Ascending aorta (tissue), 2 donors: ENCODE measurements around the gene BNIP3. TPM values are rescaled to one million over a fixed set of nuclear protein-coding genes. Genes with fewer than 3 reads are reported as not detected.

ENCODE experiments used
- DNase-seq, 2 donors: peaks; one replicate each; pipeline ENCODE4 v3.0.0-alpha.2; 2019; ENCODE audit warnings: low spot score in 2 of 2
- H3K27ac ChIP-seq, 2 donors: fragments of 200-600 bp; sonication (generic); one replicate each; pipeline ENCODE4 v1.5.1; 2016 to 2017; ENCODE audit warnings: mild to moderate bottlenecking in 1 of 2
- H3K27me3 ChIP-seq: fragments of 200-600 bp; sonication (generic); one replicate; pipeline ENCODE4 v1.5.1; 2017
- H3K36me3 ChIP-seq, 2 donors: fragments of 200-600 bp; sonication (generic); one replicate each; pipeline ENCODE4 v1.5.1; 2016
- H3K4me1 ChIP-seq, 2 donors: fragments of 200-600 bp; sonication (generic); one replicate each; pipeline ENCODE4 v1.5.1; 2016 to 2017; ENCODE audit warnings: mild to moderate bottlenecking in 1 of 2
- H3K4me3 ChIP-seq, 2 donors: fragments of 200-600 bp; sonication (generic); one replicate each; pipeline ENCODE4 v1.5.1; 2016 to 2017; ENCODE audit warnings: mild to moderate bottlenecking in 1 of 2
- H3K9me3 ChIP-seq, 2 donors: fragments of 200-600 bp; sonication (generic); one replicate each; pipeline ENCODE4 v1.5.1; 2016
- intact Hi-C: fragments of 100-400 bp; cut with DNase I; formaldehyde crosslinking; loops from one replicate; pipeline ENCODE4 v1.15.1; 2023
- total RNA-seq: library from RNA; depleted of rRNA; stranded (reverse); fragments of >200 nt; gene quantifications from one replicate; pipeline ENCODE4 v1.1.0, GENCODE V29; 2016
- TF ChIP-seq, protein P1 (sequence below), 3 experiments: fragments of 200-600 bp in 2 of 3; fragments of 450-650 bp in 1 of 3; sonication (generic) in 2 of 3; IDR thresholded peaks; one replicate each; pipeline ENCODE4 v1.5.1; 2016 to 2019; ENCODE audit warnings: antibody characterized with exemption in 3 of 3, mild to moderate bottlenecking in 1 of 3, moderate library complexity in 1 of 3

The BNIP3 gene
- total RNA-seq, 1 donor from 2014 or later: 18.3 TPM

GRCh38 chr10:132006966-132007365, 25.2 kb upstream of the BNIP3 start:
- Histone ChIP-seq H3K27ac (no peak overlapping the region), H3K4me1 (no peaks in the 10 kb centered on the region), H3K27me3 (no peaks in the 10 kb centered on the region), H3K4me3 (no peak overlapping the region), H3K9me3 (no peaks in the 10 kb centered on the region), H3K36me3 (no peaks in the 10 kb centered on the region)
- intact Hi-C loops: no loop called here
- DNase-seq: no peak
- TF ChIP-seq, protein P1, sequence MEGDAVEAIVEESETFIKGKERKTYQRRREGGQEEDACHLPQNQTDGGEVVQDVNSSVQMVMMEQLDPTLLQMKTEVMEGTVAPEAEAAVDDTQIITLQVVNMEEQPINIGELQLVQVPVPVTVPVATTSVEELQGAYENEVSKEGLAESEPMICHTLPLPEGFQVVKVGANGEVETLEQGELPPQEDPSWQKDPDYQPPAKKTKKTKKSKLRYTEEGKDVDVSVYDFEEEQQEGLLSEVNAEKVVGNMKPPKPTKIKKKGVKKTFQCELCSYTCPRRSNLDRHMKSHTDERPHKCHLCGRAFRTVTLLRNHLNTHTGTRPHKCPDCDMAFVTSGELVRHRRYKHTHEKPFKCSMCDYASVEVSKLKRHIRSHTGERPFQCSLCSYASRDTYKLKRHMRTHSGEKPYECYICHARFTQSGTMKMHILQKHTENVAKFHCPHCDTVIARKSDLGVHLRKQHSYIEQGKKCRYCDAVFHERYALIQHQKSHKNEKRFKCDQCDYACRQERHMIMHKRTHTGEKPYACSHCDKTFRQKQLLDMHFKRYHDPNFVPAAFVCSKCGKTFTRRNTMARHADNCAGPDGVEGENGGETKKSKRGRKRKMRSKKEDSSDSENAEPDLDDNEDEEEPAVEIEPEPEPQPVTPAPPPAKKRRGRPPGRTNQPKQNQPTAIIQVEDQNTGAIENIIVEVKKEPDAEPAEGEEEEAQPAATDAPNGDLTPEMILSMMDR (IDR thresholded peaks at IDR 0.05): no peak

DNA sequence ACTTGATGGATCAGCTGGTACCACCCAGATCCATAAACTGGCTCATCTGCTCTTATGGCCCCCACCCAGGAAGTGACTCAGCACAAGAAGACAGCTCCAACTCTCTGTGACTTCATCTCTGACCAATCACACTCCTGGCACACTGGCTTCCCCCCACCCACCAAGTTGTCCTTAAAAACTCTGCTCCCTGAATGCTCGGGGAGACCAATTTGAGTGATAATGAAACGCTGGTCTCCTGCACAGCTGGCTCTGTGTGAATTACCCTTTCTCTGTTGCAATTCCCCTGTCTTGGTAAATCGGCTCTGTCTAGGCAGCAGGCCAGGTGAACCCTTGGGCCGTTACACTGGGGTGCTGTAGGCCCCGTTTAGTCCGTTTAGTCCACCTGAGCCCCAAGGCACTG, 23.4 kb upstream of the BNIP3 start:
- Histone ChIP-seq H3K4me1 (no peaks in the 10 kb centered on the region), H3K27ac (no peak overlapping the region), H3K36me3 (no peaks in the 10 kb centered on the region), H3K4me3 (no peak overlapping the region), H3K27me3 (no peaks in the 10 kb centered on the region), H3K9me3 (no peaks in the 10 kb centered on the region)
- no peak for DNase-seq
- TF ChIP-seq, protein P1 (IDR thresholded peaks at IDR 0.05): no peak
- intact Hi-C loops: no loop called here

DNA sequence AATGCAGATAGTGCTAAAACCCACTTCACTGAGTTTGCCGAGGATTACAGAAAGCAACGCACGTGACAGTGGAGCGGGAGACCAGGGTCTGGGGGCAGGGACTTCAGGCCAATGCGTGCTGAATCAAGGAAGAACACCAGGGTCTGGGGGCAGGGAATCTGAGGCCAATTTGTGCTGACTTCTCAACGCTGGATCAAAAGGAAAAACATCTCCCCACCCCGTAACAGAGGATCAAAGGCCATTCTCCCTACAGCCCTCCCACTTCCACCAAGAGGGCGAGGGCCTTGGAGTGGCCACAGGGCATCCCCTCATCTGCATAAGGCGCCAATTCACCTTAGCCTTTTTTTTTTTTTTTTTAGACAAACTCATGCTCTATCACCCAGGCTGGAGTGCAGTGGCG, 22.3 kb upstream of the BNIP3 start:
- intact Hi-C loops: no loop called here

DNA sequence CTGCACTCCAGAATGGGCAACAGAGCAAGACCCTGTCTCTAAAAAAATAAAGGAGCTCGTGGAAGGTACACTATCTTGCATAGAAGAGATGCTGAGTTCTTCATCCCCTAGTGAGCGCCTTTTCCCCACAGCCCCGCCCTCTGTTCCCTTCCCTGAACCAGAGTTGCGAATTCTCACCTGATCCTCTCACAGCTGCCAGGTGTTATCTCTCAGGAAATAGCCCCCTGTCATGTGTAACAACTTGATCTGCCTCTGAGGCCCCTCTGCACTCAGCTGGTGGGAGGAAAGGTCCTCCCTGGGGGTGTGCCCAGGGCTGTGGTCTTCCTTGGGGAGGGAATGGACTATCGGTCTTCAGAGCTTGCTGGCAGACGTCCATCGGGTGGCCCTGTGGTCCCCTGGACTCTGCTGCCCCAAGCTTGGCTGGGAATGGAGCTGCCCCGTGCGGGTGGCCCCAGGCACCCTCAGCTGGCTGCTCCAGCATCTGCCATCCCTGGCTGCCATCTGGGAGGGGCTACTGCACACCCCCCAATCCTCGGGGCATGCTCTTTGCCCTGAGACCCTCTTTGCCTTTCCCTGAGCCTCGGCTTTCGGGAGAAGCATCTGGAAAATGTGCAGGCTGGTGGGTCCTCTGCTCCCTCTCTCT, 21.7 kb upstream of the BNIP3 start:
- Histone ChIP-seq H3K4me1 (no peaks in the 10 kb centered on the region), H3K27me3 (no peaks in the 10 kb centered on the region), H3K36me3 (no peaks in the 10 kb centered on the region), H3K9me3 (no peaks in the 10 kb centered on the region), H3K27ac (no peak overlapping the region), H3K4me3 (no peak overlapping the region)
- DNase-seq: no peak
- TF ChIP-seq, protein P1 (IDR thresholded peaks at IDR 0.05): no peak
- intact Hi-C loops: no loop called here

More for the DNA sequence above, 22.3 kb upstream of the BNIP3 start:
- TF ChIP-seq, protein P1 (IDR thresholded peaks at IDR 0.05): no peak
- Histone ChIP-seq H3K4me3 (no peak overlapping the region), H3K27me3 (no peaks in the 10 kb centered on the region), H3K36me3 (no peaks in the 10 kb centered on the region), H3K27ac (no peak overlapping the region), H3K4me1 (no peaks in the 10 kb centered on the region), H3K9me3 (no peaks in the 10 kb centered on the region)
- no peak for DNase-seq

DNA sequence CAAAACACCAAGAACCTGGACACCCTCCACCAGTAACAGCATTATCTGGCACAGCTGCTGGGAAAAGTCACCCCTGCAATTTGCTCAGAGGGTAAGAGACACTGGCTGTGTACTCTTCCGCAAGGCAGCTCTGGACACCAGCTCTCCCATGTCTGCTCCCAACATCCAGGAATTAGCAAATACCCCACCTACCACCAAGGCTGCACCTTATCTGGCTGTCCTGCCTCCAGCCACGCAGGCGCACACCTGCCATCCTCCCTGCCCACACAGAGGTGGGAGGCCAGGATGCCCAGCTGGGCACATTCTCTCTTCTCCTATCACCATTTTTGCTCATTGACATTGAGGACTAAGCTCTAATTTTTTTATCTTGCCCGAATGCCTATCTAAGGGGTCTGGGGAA, 20.3 kb upstream of the BNIP3 start:
- Histone ChIP-seq H3K36me3 (no peaks in the 10 kb centered on the region), H3K27me3 (no peaks in the 10 kb centered on the region), H3K4me1 (no peaks in the 10 kb centered on the region), H3K4me3 (no peak overlapping the region), H3K27ac (no peak overlapping the region), H3K9me3 (no peaks in the 10 kb centered on the region)
- intact Hi-C loops: no loop called here
- TF ChIP-seq, protein P1 (IDR thresholded peaks at IDR 0.05): no peak
- DNase-seq: no peak
